Left ventricle myocardium inferior (tissue), 1 donor: Measurements from ENCODE around the gene FHIT. TPM values are rescaled to one million over a fixed set of nuclear protein-coding genes. Genes with fewer than 3 reads are reported as not detected.

ENCODE experiments used
- DNase-seq: peaks from one replicate; pipeline ENCODE4 v3.0.0-alpha.2; 2020
- H3K27ac ChIP-seq: fragments of 200-600 bp; replicated peaks from 2 replicates; pipeline ENCODE4 v1.8.0; 2021
- H3K27me3 ChIP-seq: fragments of 200-600 bp; 2 replicates; pipeline ENCODE4 v1.8.0; 2021; ENCODE audit warnings: low read depth
- H3K36me3 ChIP-seq: fragments of 200-600 bp; 2 replicates; pipeline ENCODE4 v1.8.0; 2021
- H3K4me1 ChIP-seq: fragments of 200-600 bp; 2 replicates; pipeline ENCODE4 v1.8.0; 2021
- H3K4me3 ChIP-seq: fragments of 200-600 bp; 2 replicates; pipeline ENCODE4 v1.8.0; 2021; ENCODE audit warnings: mild to moderate bottlenecking, moderate library complexity
- H3K9me3 ChIP-seq: fragments of 200-600 bp; replicated peaks from 2 replicates; pipeline ENCODE4 v1.8.0; 2021
- CTCF ChIP-seq: fragments of 200-600 bp; IDR thresholded peaks from 2 replicates; pipeline ENCODE4 v1.8.0; 2021; ENCODE audit warnings: antibody characterized with exemption, mild to moderate bottlenecking, borderline replicate concordance
- intact Hi-C: fragments of 100-400 bp; cut with micrococcal nuclease; formaldehyde crosslinking; loops from one replicate; pipeline ENCODE4 v1.11.0; 2022
- total RNA-seq: library from RNA; stranded (reverse); fragmentation: NEBNext Ultra II Directional; extraction: Animal tissue kit (Norgen Biotek cat#: 25700); gene quantifications from one replicate; pipeline ENCODE4 v1.2.1, GENCODE V29; 2021
- donor health status: DM: no; HTN: yes; CAD: no; lungs with severe emphysema.

FHIT gene
- total RNA-seq, 1 donor from 2014 or later, result 16.0 TPM

DNA sequence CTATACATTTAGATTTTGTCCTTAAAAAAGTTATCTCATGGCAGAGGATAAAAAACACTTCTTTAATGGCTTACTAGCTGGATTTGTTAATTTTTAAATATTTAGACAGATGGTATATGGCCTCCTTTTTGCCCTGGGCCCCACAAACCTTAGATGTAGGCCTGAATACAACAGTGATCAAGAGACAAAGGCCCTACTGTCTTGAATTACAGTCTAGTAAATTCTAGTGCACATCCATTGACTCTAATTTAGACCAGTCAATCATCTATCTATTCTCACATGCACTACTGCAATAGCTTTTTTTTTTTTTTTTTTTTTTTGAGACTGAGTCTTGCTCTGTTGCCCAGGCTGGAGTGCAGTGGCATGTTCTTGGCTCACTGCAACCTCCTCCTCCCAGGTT lies 452.8 kb downstream of the FHIT start:
- H3K4me1 ChIP-seq, result no peaks in the 10 kb centered on the region
- intact Hi-C loops, result no loop called here
- H3K4me3 ChIP-seq, result no peak overlapping the region
- no peak for TF ChIP-seq CTCF
- H3K27ac ChIP-seq, result no peak overlapping the region
- no peaks in the 10 kb centered on the region for H3K36me3 ChIP-seq
- H3K27me3 ChIP-seq, result no peaks in the 10 kb centered on the region
- no peaks in the 10 kb centered on the region for H3K9me3 ChIP-seq
- DNase-seq, result no peak

DNA sequence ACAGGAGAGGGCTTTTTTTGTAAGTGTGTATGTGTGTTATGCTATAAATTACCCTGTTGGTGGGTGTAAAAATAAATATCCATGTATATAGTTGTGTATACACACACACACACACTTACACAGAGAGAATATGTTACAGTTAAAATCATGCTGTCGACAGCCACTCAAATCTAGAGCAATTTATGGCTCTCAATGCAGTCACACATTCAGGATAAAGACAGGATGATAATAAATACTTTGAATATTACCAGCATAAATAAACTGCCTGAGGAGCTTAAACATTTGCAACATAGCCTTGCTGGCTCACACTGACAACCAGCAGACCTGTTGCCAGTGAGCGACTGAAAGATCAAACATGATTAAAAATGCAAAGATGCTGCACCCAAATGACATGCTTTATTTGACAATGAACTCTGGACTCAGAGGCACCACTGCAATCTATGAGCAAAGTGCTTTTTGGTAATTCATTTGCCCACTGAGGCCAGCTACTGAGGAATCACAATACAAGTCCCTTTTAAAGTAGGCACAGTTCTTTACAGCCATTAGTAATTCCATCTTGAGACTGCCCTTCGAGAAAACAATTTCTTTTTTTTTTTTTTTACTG lies 458.9 kb downstream of the FHIT start:
- H3K27ac ChIP-seq, result no peak overlapping the region
- H3K4me3 ChIP-seq, result no peak overlapping the region

GRCh38 chr3:60788185-60788584 lies 463.1 kb downstream of the FHIT start:
- TF ChIP-seq CTCF, result no peak
- no peak overlapping the region for H3K27ac ChIP-seq
- intact Hi-C loops, result no loop called here
- H3K36me3 ChIP-seq, result no peaks in the 10 kb centered on the region
- H3K27me3 ChIP-seq, result no peaks in the 10 kb centered on the region
- DNase-seq, result no peak
- H3K4me3 ChIP-seq, result no peak overlapping the region
- H3K4me1 ChIP-seq, result no peaks in the 10 kb centered on the region
- H3K9me3 ChIP-seq, result peaks cover 7% of the 10 kb centered on the region

More for the DNA sequence above, 458.9 kb downstream of the FHIT start:
- no peak for TF ChIP-seq CTCF
- intact Hi-C loops, result no loop called here
- Histone ChIP-seq H3K36me3 (no peaks in the 10 kb centered on the region), H3K9me3 (no peaks in the 10 kb centered on the region), H3K4me1 (no peaks in the 10 kb centered on the region), H3K27me3 (no peaks in the 10 kb centered on the region)
- DNase-seq, result no peak

- H3K36me3 ChIP-seq, result no peaks in the 10 kb centered on the region
- no peak for TF ChIP-seq CTCF
- H3K4me3 ChIP-seq, result no peak overlapping the region
- no peak overlapping the region for H3K27ac ChIP-seq
- no peaks in the 10 kb centered on the region for H3K27me3 ChIP-seq
- DNase-seq, result no peak
- peaks cover 32% of the 10 kb centered on the region for H3K9me3 ChIP-seq
- intact Hi-C loops, result no loop called here
- no peaks in the 10 kb centered on the region for H3K4me1 ChIP-seq
Observed at GRCh38 chr3:60781935-60782334, 469.3 kb downstream of the FHIT start.

DNA sequence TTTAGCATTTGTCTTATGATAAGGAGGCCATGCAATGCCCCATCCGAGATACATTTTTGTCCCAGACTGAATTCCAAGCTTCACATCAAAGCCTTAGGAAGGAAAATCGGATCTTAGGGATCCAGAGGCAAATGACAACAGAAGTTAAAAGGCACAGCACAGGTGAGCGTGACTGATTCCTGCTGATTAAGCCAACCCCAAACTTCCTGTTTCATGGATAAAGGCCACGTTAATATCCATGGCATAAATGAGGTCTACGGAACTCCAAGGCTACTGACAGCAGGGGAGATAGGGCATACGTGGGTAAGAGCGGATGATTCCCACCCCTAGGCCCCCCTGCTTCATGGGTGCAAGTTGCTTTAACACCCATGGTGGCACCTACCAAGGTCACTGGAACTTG lies 471.6 kb downstream of the FHIT start:
- intact Hi-C loops, result no loop called here
- TF ChIP-seq CTCF, result no peak
- DNase-seq, result no peak

More for the DNA sequence above, 471.6 kb downstream of the FHIT start:
- Histone ChIP-seq H3K4me1 (no peaks in the 10 kb centered on the region), H3K4me3 (no peak overlapping the region), H3K36me3 (no peaks in the 10 kb centered on the region), H3K9me3 (peaks cover 41% of the 10 kb centered on the region), H3K27ac (no peak overlapping the region), H3K27me3 (no peaks in the 10 kb centered on the region)
